ENCODE measurements around the gene CRYGC.
"Not testable (repeated sequence)": the region's sequence is repeated elsewhere in the genome, so short reads cannot be mapped to it uniquely, and the experiment has no call there.

GRCh38 chr2:208124013-208124715 is 5.5 kb downstream of the CRYGC start, which contains the start of gene CRYGD:
- not testable (repeated sequence) for TF ChIP-seq CTCF, POLR2A (IDR thresholded peaks at IDR 0.05)
